Endothelial cell of umbilical vein (primary cell): ENCODE data around the gene ZBTB22. TPM values are rescaled to one million over a fixed set of nuclear protein-coding genes. Genes with fewer than 3 reads are reported as not detected.
A peak's percentile ranks its signal among the peaks of the same experiment; 100 is the strongest.

ENCODE experiments used
- BruUV-seq: library from RNA; stranded (reverse); fragments of 400-500 nt; replicated peaks from 2 replicates; lab custom pipeline; 2021; lab: Mats Ljungman, UMichigan
- CTCF ChIA-PET: fragments of 300-600, 350-600 bp; sonication (Branson Sonifier 250); formaldehyde crosslinking; loops from one replicate; lab custom pipeline; 2021; ENCODE audit warnings: antibody characterized with exemption, inconsistent platforms; lab: Charles Lee
- POLR2A ChIA-PET: fragments of 300-600, 350-600 bp; sonication (Branson Sonifier 250); formaldehyde crosslinking; loops from one replicate; lab custom pipeline; 2021; ENCODE audit warnings: antibody characterized with exemption, inconsistent platforms; lab: Charles Lee
- DNase-seq: peaks from one replicate; pipeline ENCODE4 v3.0.0-alpha.2; 2011; ENCODE audit warnings: low read depth, low spot score
- FAIRE-seq: peaks from 2 replicates; lab custom pipeline; 2011; peaks lifted over from hg19 to GRCh38; lab: Jason Lieb, UNC
- H2AFZ ChIP-seq: 2 replicates; pipeline ENCODE4 v1.6.0; 2012; ENCODE audit warnings: low read depth, low read length, control low read depth, inconsistent platforms
- H3K27ac ChIP-seq: 2 replicates; pipeline ENCODE4 v1.5.1; 2011; ENCODE audit warnings: low read depth, mild to moderate bottlenecking, control low read depth, low read length, moderate library complexity; ENCODE audit not compliant: insufficient read depth
- H3K27me3 ChIP-seq, 2 experiments: 2 replicates each; pipeline versions ENCODE4 v1.6.0 to v1.6.1; 2011; ENCODE audit warnings: low read length in 2 of 2, mixed read lengths in 1 of 2; ENCODE audit not compliant: control insufficient read depth in 2 of 2, insufficient read depth in 2 of 2
- H3K36me3 ChIP-seq, 2 experiments: 2 replicates in 1 of 2; 3 replicates in 1 of 2; pipeline ENCODE4 v1.5.1; 2011; ENCODE audit warnings: low read length in 2 of 2, mild to moderate bottlenecking in 1 of 2, moderate library complexity in 1 of 2; ENCODE audit not compliant: control insufficient read depth in 2 of 2, insufficient read depth in 2 of 2; ENCODE audit errors: extremely low read depth in 1 of 2
- H3K4me1 ChIP-seq: 3 replicates; pipeline ENCODE4 v1.5.1; 2011; ENCODE audit warnings: mild to moderate bottlenecking, low read length; ENCODE audit not compliant: control insufficient read depth, insufficient read depth; ENCODE audit errors: extremely low read depth
- H3K4me2 ChIP-seq: 2 replicates; pipeline ENCODE4 v1.6.1; 2011; ENCODE audit warnings: low read length, control low read depth, mixed read lengths; ENCODE audit not compliant: insufficient read depth
- H3K4me3 ChIP-seq, 3 experiments: fragments of 200-600 bp in 1 of 3; sonication (generic), shearing (Covaris generic) in 1 of 3; replicated peaks in 1 of 3; 2 replicates each; pipeline ENCODE4 v1.5.1; 2011 to 2016; ENCODE audit warnings: control low read depth in 3 of 3, low read length in 3 of 3, mild to moderate bottlenecking in 2 of 3, inconsistent platforms in 1 of 3, low read depth in 1 of 3, moderate library complexity in 1 of 3; ENCODE audit not compliant: insufficient read depth in 1 of 3
- H3K79me2 ChIP-seq: 2 replicates; pipeline ENCODE4 v1.6.0; 2012; ENCODE audit warnings: low read length, inconsistent platforms; ENCODE audit not compliant: control insufficient read depth, insufficient read depth
- H3K9ac ChIP-seq: replicated peaks from 2 replicates; pipeline ENCODE3; 2011; ENCODE audit warnings: low read length, control low read depth; ENCODE audit not compliant: insufficient read depth; ENCODE audit errors: extremely low read depth
- H3K9me1 ChIP-seq: replicated peaks from 3 replicates; pipeline ENCODE4 v1.6.0; 2011; ENCODE audit warnings: mild to moderate bottlenecking, low read length; ENCODE audit not compliant: control insufficient read depth, insufficient read depth; ENCODE audit errors: extremely low read depth
- H3K9me3 ChIP-seq: replicated peaks from 2 replicates; pipeline ENCODE4 v1.5.1; 2012; ENCODE audit warnings: low read length, inconsistent platforms; ENCODE audit not compliant: control insufficient read depth, insufficient read depth
- H4K20me1 ChIP-seq: replicated peaks from 2 replicates; pipeline ENCODE3; 2011; ENCODE audit warnings: mild to moderate bottlenecking, low read length; ENCODE audit not compliant: control insufficient read depth, insufficient read depth; ENCODE audit errors: extremely low read depth
- CTCF ChIP-seq, 2 donors: IDR thresholded peaks; 1 replicate in 1 of 2; 2 replicates in 1 of 2; pipeline ENCODE4 v1.5.1; 2011; ENCODE audit warnings: low read length in 2 of 2, mild to moderate bottlenecking in 2 of 2, moderate library complexity in 2 of 2, control low read depth in 1 of 2, inconsistent platforms in 1 of 2, low read depth in 1 of 2; ENCODE audit not compliant: insufficient read depth in 1 of 2; ENCODE audit errors: extremely low read depth in 1 of 2
- EZH2 ChIP-seq: IDR thresholded peaks from 2 replicates; pipeline ENCODE4 v1.6.1; 2012; ENCODE audit warnings: borderline replicate concordance, low read depth, mild to moderate bottlenecking, moderate library complexity, low read length, inconsistent platforms; ENCODE audit not compliant: severe bottlenecking
- FOS ChIP-seq: IDR thresholded peaks from 2 replicates; pipeline ENCODE4 v1.6.1; 2011; ENCODE audit warnings: mild to moderate bottlenecking, low read length, moderate library complexity, borderline replicate concordance; ENCODE audit not compliant: insufficient read depth
- GATA2 ChIP-seq: IDR thresholded peaks from 2 replicates; pipeline ENCODE4 v1.7.0; 2011; ENCODE audit warnings: low read depth, mild to moderate bottlenecking, moderate library complexity, mixed read lengths, low read length; ENCODE audit not compliant: insufficient read length, insufficient read depth
- JUN ChIP-seq: IDR thresholded peaks from 2 replicates; pipeline ENCODE4 v1.6.1; 2011; ENCODE audit warnings: borderline replicate concordance, low read depth; ENCODE audit not compliant: insufficient read length, insufficient read depth
- MAX ChIP-seq: IDR thresholded peaks from 2 replicates; pipeline ENCODE4 v1.6.1; 2011; ENCODE audit not compliant: insufficient read depth, insufficient read length
- MYC ChIP-seq: IDR thresholded peaks from one replicate; pipeline ENCODE4 v1.6.1; 2011; ENCODE audit warnings: mild to moderate bottlenecking, low read depth, low read length
- POLR2A ChIP-seq: IDR thresholded peaks from 2 replicates; pipeline ENCODE4 v1.6.1; 2012; ENCODE audit warnings: low read depth, mild to moderate bottlenecking, control low read depth, low read length
- POLR2AphosphoS5 ChIP-seq: IDR thresholded peaks from 2 replicates; pipeline ENCODE4 v1.6.1; 2012; ENCODE audit warnings: low read depth, mild to moderate bottlenecking, control low read depth, low read length, moderate library complexity; ENCODE audit not compliant: insufficient read depth
- dilution Hi-C: fragments of 300-500 bp; cut with MboI; formaldehyde crosslinking; loops from one replicate; pipeline ENCODE4 v1.15.0; 2019; ENCODE audit warnings: low sequenced_read_pairs; ENCODE audit not compliant: extremely low pct_ligation_motif_present
- intact Hi-C: fragments of 100-400 bp; cut with micrococcal nuclease; formaldehyde crosslinking; loops from one replicate; pipeline ENCODE4 v1.10.0; 2022
- polyA plus RNA-seq, 4 experiments: library from polyadenylated mRNA; depleted of rRNA in 3 of 4; stranded (reverse) in 3 of 4; unstranded in 1 of 4; fragments of >200 nt; gene quantifications; 2 replicates each; pipeline versions ENCODE4 v1.2.1 to v1.2.3, GENCODE V29; 2011 to 2012; ENCODE audit warnings: missing spikeins in 1 of 4
- total RNA-seq: library from RNA; stranded (reverse); gene quantifications from 2 replicates; pipeline ENCODE4 v1.2.3, GENCODE V29; 2021

Gene ZBTB22
- total and polyA plus RNA-seq, 2 donors (not counting 3 experiments of a cell fraction or from before 2014, with no cell fraction given): 12.6 to 15.4 TPM

GRCh38 chr6:33271468-33272274, 45.9 kb downstream of the ZBTB22 start, which contains the start of the genes RPS18 and VPS52:
RPS18 (plus strand) TSS chr6:33272075; CDS start chr6:33272120, 45 bp downstream.
VPS52 (minus strand) TSS chr6:33271876; CDS start chr6:33271675, 201 bp downstream.
- Histone ChIP-seq H3K9ac (peak within 1 kb of the TSS; percentile 91), H4K20me1 (peaks cover 5% of the 10 kb centered on the region), H3K36me3 (peaks cover 9 to 31% of the 10 kb centered on the region in 2 experiments), H3K27me3 (no peaks in the 10 kb centered on the region), H3K4me2 (peak within 1 kb of the TSS; percentile 97), H3K9me1 (no peaks in the 10 kb centered on the region), H3K27ac (peak within 1 kb of the TSS; percentile 85), H3K9me3 (no peaks in the 10 kb centered on the region), H3K4me3 (peak within 1 kb of the TSS; percentile 83 to 96 (median 86)), H3K4me1 (peaks cover 47% of the 10 kb centered on the region), H2AFZ (peak within 1 kb of the TSS; percentile 87), H3K79me2 (peaks cover 48% of the 10 kb centered on the region)
- no TSS peak for BruUV-seq
- peak; percentile 97 for FAIRE-seq
- peak; percentile 99 for DNase-seq
- TF ChIP-seq POLR2AphosphoS5 (peak; percentile 99), FOS (no peak), MAX (peak; percentile 55), POLR2A (peak; percentile 99), MYC (peak; percentile 88), CTCF (IDR thresholded peaks at IDR 0.05; ENCODE audit: extremely low read depth in 1 of 2, insufficient read depth in 1 of 2, low read depth in 1 of 2, low read length in 2 of 2) (no peak), EZH2 (no peak), GATA2 (no peak), JUN (no peak)
- dilution Hi-C loops: no loop called here
- POLR2A ChIA-PET: interaction anchor here (0.5 to 1.7 kb wide), 10 partner anchors 9 to 1030 kb away, joined by 3 to 10 read pairs (median 5); partner anchors contain the start of genes PFDN6, RING1, WDR46 and ZBTB22
- intact Hi-C loops: loop anchor here (1.0 to 5.0 kb wide), 6 partner anchors 18 to 156 kb away; partner anchors contain the start of genes PFDN6, RXRB, SLC39A7 and WDR46
- CTCF ChIA-PET: interaction anchor here (1.0 to 2.1 kb wide), 4 partner anchors 12 to 28 kb away, joined by 3 to 9 read pairs (median 6); partner anchors contain the start of gene RGL2
